Stimulated activated CD4-positive, alpha-beta T cell treated with anti-CD3 and anti-CD28 coated beads, Interleukin-12 subunit alpha, Interleukin-12 subunit beta, amount 100 ng/mL, for 24 hours (primary cell): ENCODE results near the gene PLXNA2.

Experiments used
- DNase-seq, 2 experiments: peaks; one replicate each; pipeline ENCODE4 v3.0.0-alpha.2; 2020; ENCODE audit warnings: low read depth in 2 of 2

PLXNA2 gene

GRCh38 chr1:208118841-208119606 is 125.2 kb downstream of the PLXNA2 start:
- no peak for DNase-seq

DNA sequence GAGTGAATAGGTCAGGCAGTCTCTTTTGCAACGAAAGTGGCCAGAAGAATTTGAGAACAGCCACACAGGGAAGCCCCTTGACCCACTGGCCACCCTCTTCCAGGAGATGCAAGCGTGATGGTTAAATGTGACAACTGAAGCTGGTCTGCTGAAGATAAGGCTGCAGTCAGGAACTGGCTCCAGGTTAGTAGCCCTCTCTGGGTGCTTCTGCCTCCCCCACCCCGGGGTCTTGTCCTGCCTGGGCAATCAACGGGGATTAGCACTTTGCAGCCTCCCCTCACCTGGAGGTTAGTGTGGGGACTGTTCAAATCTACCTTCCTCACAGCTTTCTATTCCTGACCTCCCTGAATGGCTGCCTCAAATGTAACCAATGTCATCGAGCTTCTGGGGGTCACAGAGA is 125.9 kb downstream of the PLXNA2 start:
- no peak for DNase-seq

DNA sequence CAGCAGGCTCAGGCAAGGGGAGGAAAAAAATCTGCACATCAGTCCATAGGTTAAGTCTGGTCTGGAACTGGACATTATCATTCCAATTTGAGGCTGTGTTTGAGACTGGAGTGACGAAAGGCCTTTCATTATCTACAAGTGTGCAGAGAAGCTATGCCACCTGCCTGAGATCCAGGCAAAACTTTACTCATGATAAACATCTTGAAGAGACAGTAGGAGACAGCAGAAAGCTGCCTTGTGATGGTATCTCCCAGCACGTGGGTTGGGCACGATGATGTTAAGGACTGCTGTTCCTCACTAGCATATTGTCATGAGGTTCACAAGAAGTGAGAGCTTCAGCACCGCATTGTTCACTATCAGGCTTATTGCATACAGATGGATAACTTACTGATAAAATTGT is 126.4 kb downstream of the PLXNA2 start:
- no peak for DNase-seq

- no peak for DNase-seq
Observed at GRCh38 chr1:208117409-208117808, 126.8 kb downstream of the PLXNA2 start.

DNA sequence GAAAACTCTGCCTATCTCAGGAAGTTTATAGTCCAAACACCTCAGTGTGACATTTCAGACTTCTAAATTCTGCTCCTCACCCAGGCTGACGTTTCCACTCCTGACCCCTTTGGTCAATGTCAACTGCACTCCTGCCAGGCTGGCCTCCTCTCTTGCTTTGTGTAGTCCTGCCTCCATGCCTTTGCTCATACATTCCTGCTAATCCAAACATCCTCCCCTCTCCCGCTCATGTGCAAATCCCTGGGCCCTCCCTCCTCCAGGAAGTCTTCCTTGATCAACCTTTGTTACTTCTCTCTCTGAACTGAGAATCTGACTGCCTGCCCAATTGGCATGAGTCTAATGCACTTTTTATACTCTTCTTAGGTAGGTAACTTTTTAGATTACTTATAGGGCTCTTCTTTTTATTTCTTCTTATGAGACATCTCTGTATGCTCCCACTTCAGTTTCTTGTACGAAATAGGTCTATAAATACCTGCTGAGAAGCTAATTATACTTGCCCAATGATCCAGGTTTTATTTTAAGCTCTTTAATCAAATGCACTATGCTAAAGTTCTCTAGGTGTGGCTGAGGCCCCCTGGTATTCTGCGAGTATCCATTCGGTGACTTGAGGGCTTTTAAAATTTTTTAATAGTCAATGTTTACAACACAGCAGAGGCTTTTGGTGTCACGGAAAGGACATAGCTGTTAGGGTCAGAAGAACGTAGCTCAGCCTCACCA is 128.1 kb downstream of the PLXNA2 start:
- DNase-seq, result no peak

- no peak for DNase-seq
Observed at GRCh38 chr1:208113011-208113410, 131.2 kb downstream of the PLXNA2 start.

- DNase-seq, result no peak
Observed at GRCh38 chr1:208112401-208112800, 131.8 kb downstream of the PLXNA2 start.

DNA sequence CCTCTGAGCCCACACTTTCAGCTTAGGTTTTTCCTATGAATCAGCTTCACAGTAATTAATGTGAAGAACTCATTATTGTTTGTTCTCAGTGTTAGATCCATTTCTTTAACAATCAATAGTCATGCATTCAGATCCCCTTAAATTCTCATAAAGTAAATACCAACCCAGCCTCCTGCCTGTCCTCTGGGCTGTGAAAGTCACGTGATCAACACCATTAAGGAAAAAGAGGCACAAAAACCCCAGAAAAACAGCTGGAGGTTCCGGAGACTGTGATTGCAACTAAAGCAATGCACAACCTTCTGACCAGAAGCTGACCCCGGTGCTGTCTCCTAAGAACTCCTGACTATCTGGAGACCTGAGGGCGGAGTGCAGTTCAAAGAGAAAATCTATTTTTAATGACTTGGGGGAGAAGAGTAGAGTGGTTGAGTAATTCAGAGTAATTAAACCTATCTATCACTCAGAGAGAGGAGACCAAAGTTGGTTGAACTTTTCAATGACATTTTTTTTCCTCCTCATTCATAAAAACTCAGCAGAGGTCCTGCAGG is 132.5 kb downstream of the PLXNA2 start:
- DNase-seq, result no peak

- no peak for DNase-seq
Observed at GRCh38 chr1:208110296-208110695, 133.9 kb downstream of the PLXNA2 start.

DNA sequence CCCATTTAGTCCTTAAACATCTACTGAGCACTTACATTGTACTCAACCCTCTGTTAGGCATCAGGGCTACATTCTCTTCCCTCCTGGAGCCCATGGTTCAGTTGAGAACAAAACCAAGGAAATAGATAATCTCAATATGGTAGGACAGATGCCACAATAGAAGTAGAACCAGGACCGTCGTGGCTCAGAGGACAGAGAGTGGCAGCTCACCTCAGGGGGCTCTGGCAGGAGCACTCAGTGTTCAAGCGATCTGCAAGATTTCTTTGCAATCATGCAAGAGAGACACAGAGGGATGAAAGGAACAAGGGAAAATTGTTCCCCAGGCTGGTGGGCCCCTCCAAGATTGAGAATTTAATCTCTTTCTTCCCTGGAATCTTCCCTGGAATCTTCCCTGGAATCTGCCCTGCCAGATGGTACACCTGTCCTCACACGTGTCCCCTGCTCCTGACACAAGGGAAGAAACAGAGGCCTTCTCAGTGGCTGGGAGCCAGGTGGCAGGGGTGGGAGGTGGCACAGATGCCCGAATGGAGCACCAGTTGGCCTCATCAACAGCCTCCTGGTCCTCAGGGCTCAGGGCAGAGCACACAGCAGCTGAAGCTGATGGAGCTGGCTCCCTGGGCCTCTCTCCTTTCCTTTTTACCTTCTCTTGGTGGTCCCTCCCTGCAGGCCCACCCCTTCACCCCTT is 135.4 kb downstream of the PLXNA2 start:
- no peak for DNase-seq

DNA sequence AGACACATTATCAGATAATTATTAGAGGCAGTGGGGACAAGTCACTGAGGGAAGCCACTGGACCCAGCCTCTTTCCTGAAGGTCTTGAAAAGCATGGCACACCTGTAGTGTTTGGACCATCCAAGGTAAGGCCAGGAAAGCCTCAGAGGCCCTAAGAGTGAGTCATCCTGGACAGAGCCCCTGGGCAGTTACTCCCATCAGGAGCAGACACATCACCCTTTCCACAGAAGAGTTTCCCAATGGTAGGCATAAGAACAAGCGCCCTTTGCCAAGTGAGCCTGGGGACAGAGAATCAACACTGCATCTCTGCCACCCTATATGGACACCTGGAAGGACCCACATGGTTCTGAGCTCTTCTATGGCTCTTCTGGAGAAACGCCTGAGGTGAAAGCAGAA is 136.0 kb downstream of the PLXNA2 start:
- DNase-seq, result no peak

- no peak for DNase-seq
Observed at GRCh38 chr1:208107425-208108212, 136.6 kb downstream of the PLXNA2 start.

GRCh38 chr1:208106218-208106617 is 138.0 kb downstream of the PLXNA2 start:
- DNase-seq, result no peak

DNA sequence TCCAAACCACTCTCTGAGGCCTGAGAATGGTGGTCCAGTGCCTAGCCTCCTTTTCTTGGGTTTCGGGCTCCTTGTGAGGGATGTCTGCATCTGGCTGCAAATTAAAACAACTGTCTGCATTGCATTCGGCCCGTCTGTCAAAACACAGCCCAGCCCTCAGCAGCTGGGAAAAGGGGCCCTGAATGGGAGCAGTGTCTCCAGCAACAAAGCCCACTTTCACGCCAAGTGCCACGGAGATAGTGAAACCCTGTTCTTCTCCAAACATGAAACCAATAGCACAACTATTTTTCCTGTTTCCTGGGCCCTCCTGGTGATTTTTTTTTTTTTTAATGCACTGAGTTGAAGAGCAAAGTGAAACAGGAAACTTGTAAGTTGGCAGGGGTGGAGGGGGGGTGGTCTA is 138.4 kb downstream of the PLXNA2 start:
- DNase-seq, result no peak

GRCh38 chr1:208103597-208104513 is 140.3 kb downstream of the PLXNA2 start:
- no peak for DNase-seq

- DNase-seq, result no peak
Observed at GRCh38 chr1:208101661-208102431, 142.3 kb downstream of the PLXNA2 start.

DNA sequence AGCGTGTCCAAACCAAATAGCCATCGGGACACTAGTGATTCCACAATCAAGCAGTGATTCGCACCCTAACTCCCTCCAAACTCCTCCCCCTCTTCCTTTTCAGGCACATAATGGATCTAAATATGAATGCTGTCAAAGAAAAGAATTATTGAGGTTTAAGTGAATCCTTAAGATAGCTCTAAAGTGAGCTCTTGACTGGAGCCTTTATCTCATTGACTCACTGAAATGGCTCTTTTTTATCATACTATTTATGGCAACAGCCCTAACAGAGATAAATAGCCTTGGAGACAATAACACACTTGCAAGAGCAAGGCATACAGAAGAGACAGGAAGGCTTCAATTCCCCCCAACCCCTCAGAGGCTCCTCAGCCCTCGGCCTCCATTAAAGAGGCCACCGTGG is 143.3 kb downstream of the PLXNA2 start:
- no peak for DNase-seq

DNA sequence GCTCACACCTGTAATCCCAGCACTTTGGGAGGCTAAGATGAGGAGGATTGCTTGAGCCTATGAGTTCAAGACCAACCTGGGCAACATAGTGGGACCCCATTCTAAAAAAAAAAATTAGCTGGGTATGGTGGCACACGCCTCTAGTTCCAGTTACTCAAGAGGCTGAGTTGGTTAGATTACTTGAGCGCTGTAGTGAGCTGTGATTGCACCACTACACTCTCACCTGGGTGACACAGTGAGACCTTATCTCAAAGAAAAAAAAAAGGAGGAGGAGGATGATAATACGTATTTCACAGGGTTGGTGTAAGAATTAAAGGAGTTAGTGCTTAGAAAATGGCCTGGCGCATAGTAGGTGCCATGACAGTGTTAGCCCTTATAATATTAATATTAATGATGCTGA is 144.1 kb downstream of the PLXNA2 start:
- DNase-seq, result no peak

DNA sequence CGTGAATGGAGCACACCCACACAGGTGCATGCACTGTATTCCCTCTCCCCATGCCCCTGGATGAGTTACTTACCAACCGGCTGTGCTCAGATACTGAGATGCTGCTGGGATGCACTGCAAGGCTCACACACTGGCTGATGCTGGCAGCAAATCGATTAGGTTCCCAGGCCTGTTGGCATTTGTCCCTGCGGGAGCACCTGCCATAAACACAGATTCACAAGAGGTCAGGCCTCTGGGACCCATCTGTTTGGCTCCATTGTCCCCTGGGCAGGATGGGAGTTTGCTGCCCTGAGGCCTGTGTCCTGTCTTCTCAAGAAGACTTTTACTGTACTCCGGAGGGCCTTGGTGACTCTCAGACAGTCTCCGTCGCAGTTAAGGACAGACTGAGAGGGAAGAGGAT is 145.4 kb downstream of the PLXNA2 start:
- DNase-seq, result no peak
